ENCODE measurements around the gene NDUFA12. TPM values are rescaled to one million over a fixed set of nuclear protein-coding genes. Genes with fewer than 3 reads are reported as not detected.

NDUFA12 gene
- total and polyA plus RNA-seq, 10 donors, result 65.1 to 150 (median 93.6) TPM

DNA sequence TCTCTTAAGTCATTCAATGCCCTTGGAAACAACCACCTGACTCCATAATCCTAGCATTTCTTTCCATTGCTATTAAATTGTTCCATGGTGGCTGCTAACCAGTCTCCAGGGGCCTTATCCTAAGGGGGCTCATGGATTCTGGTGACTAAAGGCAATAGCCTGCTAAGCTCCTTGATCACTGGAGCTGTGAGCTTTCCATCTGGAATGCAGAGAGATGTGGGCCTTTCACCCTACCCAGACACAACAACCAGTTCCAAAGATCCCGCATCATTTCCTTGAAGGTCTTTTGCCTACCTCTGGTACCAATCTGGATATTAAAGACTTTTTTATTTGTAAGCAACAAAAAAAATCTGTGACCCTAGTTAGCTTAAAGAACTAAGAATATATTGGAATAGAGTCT lies 32.9 kb downstream of the NDUFA12 start:
- Histone ChIP-seq H3K4me3 (no peak overlapping the region), H3K9me3 (no peaks in the 10 kb centered on the region), H3K36me3 (peaks cover 0 to 34% (median 9%) of the 10 kb centered on the region in 6 donors), H3K27ac (no peak overlapping the region), H3K4me1 (peaks cover 0 to 35% (median 4%) of the 10 kb centered on the region in 6 donors), H3K27me3 (replicated peaks in 1 of 7) (no peaks in the 10 kb centered on the region)
- DNase-seq, result no peak
- intact Hi-C loops (cut with DNase I; ENCODE audit: low total_unique reads), result no loop called here
- no peak for TF ChIP-seq POLR2A (IDR thresholded peaks at IDR 0.05)
- TF ChIP-seq POLR2AphosphoS5 (IDR thresholded peaks at IDR 0.05), result no peak
- TF ChIP-seq, protein P1, sequence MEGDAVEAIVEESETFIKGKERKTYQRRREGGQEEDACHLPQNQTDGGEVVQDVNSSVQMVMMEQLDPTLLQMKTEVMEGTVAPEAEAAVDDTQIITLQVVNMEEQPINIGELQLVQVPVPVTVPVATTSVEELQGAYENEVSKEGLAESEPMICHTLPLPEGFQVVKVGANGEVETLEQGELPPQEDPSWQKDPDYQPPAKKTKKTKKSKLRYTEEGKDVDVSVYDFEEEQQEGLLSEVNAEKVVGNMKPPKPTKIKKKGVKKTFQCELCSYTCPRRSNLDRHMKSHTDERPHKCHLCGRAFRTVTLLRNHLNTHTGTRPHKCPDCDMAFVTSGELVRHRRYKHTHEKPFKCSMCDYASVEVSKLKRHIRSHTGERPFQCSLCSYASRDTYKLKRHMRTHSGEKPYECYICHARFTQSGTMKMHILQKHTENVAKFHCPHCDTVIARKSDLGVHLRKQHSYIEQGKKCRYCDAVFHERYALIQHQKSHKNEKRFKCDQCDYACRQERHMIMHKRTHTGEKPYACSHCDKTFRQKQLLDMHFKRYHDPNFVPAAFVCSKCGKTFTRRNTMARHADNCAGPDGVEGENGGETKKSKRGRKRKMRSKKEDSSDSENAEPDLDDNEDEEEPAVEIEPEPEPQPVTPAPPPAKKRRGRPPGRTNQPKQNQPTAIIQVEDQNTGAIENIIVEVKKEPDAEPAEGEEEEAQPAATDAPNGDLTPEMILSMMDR (IDR thresholded peaks at IDR 0.05 in 8 of 11, conservative IDR thresholded peaks at IDR 0.05 in 3 of 11), result no peak
- WGBS, 5 donors, result 91 to 100% (median 96%) methylated on average over 1 of the region's 1 CpG

DNA sequence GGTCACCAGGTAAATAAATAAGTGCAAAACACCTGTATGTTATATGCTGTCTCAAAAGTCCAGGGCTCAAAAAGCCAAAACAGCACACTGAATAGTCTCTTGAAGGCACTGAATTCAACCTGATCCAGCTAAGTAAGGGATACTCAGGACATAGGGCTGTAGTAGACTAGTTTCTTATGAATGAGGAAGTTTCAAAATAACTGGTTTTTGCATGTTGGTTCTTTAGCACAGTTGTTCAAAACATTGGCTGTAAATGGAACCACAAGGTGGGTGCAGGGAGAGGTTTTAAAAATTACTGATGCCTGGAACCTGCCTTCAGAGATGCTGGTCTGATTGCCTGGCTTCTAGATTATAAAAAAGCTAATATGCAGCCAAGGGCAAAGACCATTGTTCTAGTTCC lies 34.1 kb downstream of the NDUFA12 start:
- no peak overlapping the region for H3K4me3 ChIP-seq
- no peaks in the 10 kb centered on the region for H3K27me3 ChIP-seq (replicated peaks in 1 of 7)
- peaks cover 0 to 32% (median 9%) of the 10 kb centered on the region in 6 donors for H3K36me3 ChIP-seq
- no peak for DNase-seq
- intact Hi-C loops (cut with DNase I; ENCODE audit: low total_unique reads), result no loop called here
- TF ChIP-seq, protein P1 (IDR thresholded peaks at IDR 0.05 in 8 of 11, conservative IDR thresholded peaks at IDR 0.05 in 3 of 11), result no peak
- no peak for TF ChIP-seq POLR2A (IDR thresholded peaks at IDR 0.05)
- TF ChIP-seq POLR2AphosphoS5 (IDR thresholded peaks at IDR 0.05), result no peak
- H3K9me3 ChIP-seq, result no peaks in the 10 kb centered on the region
- no peak overlapping the region for H3K27ac ChIP-seq
- peaks cover 0 to 35% (median 4%) of the 10 kb centered on the region in 6 donors for H3K4me1 ChIP-seq

DNA sequence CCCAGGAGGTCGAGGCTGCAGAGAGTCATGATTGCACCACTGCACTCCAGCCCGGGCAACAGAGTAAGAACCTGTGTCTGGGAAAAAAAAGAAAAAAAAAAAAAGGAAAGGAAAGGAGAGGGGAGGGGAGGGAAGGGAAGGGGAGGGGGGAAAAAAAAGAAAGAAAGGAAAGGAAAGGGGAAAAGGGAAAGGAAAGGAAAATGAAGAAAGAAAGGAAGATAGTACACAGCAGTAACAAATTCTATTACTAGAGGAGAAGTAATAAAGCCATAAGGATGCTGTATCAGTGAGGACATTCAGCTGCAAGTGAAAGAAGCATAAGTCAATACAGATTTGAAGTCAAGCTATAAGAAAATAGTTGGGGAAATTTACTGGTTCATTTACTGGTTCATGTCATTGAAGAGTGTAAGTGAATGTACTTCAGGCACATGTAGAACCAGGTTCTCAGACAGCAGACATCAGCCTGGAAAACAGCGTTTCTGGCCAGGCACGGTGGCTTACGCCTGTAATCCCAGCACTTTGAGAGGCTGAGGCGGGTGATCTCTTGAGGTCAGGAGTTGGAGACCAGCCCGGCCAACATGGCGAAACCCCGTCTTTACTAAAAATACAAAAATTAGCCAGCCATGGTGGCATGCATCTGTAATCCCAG lies 37.4 kb downstream of the NDUFA12 start:
- no peak overlapping the region for H3K4me3 ChIP-seq
- peaks cover 0 to 35% (median 4%) of the 10 kb centered on the region in 6 donors for H3K4me1 ChIP-seq
- H3K27me3 ChIP-seq (replicated peaks in 1 of 7), result no peaks in the 10 kb centered on the region
- 94 to 96% (median 94%) methylated on average over 9 of the region's 9 CpGs for WGBS, 5 donors
- TF ChIP-seq, protein P1 (IDR thresholded peaks at IDR 0.05 in 8 of 11, conservative IDR thresholded peaks at IDR 0.05 in 3 of 11), result no peak
- TF ChIP-seq POLR2AphosphoS5 (IDR thresholded peaks at IDR 0.05), result no peak
- TF ChIP-seq POLR2A (IDR thresholded peaks at IDR 0.05), result no peak
- intact Hi-C loops (cut with DNase I; ENCODE audit: low total_unique reads), result no loop called here
- H3K36me3 ChIP-seq, result peaks cover 0 to 15% (median 6%) of the 10 kb centered on the region in 6 donors
- no peak for DNase-seq
- H3K9me3 ChIP-seq, result no peaks in the 10 kb centered on the region
- no peak overlapping the region for H3K27ac ChIP-seq

DNA sequence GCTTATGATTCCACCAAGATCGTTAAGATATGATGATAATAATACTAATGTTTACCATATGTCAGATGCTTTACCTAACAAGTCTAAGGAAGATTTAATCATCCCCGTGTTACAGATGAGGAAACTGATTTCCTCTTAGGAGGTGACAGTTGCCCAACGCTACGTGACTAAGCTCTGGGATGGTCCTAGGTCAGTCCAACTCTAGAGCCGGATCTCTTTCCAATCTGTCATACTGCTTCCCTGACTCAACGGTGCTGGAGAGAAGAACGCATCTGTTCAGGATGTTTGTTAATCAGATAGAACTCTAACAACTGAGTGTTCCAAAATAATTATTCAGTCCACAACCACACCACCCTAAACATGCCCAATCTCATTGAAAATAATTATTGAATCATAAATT lies 39.8 kb downstream of the NDUFA12 start:
- H3K4me1 ChIP-seq, result peaks cover 0 to 17% (median 0%) of the 10 kb centered on the region in 6 donors
- no peaks in the 10 kb centered on the region for H3K36me3 ChIP-seq
- intact Hi-C loops (cut with DNase I; ENCODE audit: low total_unique reads), result no loop called here
- TF ChIP-seq POLR2A (IDR thresholded peaks at IDR 0.05) (no peak), POLR2AphosphoS5 (IDR thresholded peaks at IDR 0.05) (no peak)
- TF ChIP-seq, protein P1 (IDR thresholded peaks at IDR 0.05 in 8 of 11, conservative IDR thresholded peaks at IDR 0.05 in 3 of 11), result no peak
- no peaks in the 10 kb centered on the region for H3K27me3 ChIP-seq (replicated peaks in 1 of 7)
- 84 to 93% (median 85%) methylated on average over 7 of the region's 7 CpGs for WGBS, 5 donors
- H3K4me3 ChIP-seq, result no peak overlapping the region
- no peak for DNase-seq
- H3K27ac ChIP-seq, result no peak overlapping the region
- no peaks in the 10 kb centered on the region for H3K9me3 ChIP-seq

All from spleen (tissue), 11 donors.